Activated naive CD4-positive, alpha-beta T cell treated with anti-CD3 and anti-CD28 coated beads, Interleukin-2, amount 50 U/mL, for 16 hours (primary cell): ENCODE measurements around the gene LIMK1.

ENCODE experiments used
- DNase-seq: peaks from one replicate; pipeline ENCODE4 v3.0.0-alpha.2; 2020

Gene LIMK1

DNA sequence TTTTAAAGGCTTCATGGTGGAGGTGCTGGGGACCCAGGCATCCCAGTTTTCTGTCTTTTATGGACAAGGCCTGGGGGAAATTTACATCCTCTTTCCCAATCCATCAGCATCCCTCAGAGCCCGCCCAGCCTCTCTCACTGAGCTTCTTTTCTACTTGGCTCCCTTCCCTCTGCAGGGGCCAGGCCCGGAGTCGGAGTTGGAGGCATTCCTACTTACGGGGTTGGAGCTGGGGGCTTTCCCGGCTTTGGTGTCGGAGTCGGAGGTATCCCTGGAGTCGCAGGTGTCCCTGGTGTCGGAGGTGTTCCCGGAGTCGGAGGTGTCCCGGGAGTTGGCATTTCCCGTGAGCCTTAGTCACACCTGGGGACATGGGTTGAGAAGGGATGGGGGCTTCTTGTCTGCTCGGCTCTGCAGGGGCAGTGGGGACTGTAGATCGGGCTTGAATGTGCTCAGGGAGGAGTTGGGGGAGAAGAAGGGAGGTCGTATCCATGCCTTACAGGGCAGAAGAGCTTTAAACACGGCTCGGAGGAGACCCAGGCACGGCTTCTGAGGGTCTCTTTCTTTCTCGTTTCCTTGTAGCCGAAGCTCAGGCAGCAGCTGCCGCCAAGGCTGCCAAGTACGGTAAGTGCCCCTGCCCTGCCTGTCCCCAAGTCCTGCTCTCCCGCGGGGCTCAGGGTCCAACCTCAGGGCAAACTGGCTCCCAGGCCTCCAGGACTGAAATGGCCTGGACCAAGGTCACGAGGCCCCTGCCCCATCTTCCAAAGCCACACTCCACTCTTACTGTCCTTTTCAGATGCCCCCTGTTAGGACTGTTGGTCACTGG is 27.3 kb upstream of the LIMK1 start:
- no peak for DNase-seq

GRCh38 chr7:74057216-74057925 is 26.2 kb upstream of the LIMK1 start:
- DNase-seq = no peak

- DNase-seq = no peak
These were observed 25.6 kb upstream of the LIMK1 start for GRCh38 chr7:74057987-74058386.

DNA sequence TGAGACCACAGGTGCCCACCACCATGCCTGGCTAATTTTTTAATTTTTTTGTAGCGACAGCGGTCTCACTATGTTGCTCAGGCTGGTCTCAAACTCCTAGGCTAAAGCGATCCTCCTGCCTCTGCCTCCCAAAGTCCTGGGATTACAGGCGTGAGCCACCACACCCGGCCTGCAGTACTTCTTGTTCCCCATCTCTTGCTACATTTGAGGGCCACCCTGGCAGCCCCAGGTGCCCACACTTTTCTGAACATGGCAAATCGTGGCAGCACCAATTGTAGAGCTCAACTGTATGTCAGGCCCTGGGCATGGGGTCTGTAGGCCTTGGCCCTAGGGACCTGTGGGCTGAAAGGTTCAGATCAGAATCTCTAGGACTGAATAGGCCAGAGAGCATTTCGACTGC is 25.1 kb upstream of the LIMK1 start:
- no peak for DNase-seq

- DNase-seq = no peak
These were observed 24.6 kb upstream of the LIMK1 start for GRCh38 chr7:74059037-74059436.

- DNase-seq = no peak
These were observed 23.7 kb upstream of the LIMK1 start for GRCh38 chr7:74059681-74060588.

- no peak for DNase-seq
These were observed 21.6 kb upstream of the LIMK1 start for GRCh38 chr7:74061840-74062539.

GRCh38 chr7:74063223-74063641 is 20.4 kb upstream of the LIMK1 start:
- DNase-seq = no peak

DNA sequence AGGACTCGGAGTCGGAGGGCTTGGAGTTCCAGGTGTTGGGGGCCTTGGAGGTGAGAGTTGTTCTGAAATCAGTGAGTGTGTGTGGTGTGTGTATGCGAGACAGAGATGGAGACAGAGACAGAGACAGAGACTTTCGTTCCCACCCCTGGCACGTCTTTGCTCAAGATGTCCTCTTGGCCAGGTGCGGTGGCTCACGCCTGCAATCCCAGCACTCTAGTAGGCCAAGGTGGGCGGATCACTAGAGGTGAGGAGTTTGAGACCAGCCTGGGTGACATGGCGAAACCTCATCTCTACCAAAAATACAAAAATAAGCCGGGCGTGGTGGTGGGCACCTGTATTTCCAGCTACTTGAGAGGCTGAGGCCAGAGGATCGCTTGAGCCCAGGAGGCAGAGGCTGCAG is 20.0 kb upstream of the LIMK1 start:
- no peak for DNase-seq

DNA sequence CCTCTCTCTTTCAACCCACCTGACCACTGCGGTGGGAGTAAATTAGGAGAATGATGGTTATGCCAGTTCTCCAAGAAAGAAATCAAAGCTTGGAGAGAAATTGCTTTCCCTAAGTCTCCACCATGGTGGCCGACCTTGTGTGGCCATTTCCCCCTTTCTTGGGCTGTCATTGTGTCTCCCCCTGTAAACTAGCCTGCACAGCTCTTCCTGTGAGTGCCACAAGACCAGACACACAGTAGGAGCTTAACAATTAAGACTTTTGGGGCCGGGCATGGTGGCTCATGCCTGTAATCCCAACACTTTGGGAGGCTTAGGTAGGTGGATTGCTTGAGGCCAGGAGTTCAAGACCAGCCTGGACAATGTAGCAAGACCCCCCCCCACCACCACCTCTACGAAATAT is 18.9 kb upstream of the LIMK1 start:
- DNase-seq = no peak

GRCh38 chr7:74066626-74067025 is 17.0 kb upstream of the LIMK1 start:
- DNase-seq = no peak

DNA sequence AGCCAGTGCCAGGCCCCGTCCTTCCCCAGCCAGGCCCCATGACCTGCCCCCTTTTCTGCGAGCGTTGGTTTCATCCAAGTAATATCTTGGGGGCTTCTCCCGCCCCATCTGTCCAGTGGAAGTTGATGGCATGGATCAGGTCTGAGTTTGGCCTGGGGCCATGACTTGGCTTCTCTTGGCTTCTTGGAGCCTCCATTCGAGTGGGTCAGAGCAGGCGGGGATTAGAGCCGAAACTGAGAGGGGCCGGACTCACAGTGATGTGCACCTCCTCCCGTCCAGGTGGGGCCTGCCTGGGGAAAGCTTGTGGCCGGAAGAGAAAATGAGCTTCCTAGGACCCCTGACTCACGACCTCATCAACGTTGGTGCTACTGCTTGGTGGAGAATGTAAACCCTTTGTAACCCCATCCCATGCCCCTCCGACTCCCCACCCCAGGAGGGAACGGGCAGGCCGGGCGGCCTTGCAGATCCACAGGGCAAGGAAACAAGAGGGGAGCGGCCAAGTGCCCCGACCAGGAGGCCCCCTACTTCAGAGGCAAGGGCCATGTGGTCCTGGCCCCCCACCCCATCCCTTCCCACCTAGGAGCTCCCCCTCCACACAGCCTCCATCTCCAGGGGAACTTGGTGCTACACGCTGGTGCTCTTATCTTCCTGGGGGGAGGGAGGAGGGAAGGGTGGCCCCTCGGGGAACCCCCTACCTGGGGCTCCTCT is 15.1 kb upstream of the LIMK1 start:
- no peak for DNase-seq

DNA sequence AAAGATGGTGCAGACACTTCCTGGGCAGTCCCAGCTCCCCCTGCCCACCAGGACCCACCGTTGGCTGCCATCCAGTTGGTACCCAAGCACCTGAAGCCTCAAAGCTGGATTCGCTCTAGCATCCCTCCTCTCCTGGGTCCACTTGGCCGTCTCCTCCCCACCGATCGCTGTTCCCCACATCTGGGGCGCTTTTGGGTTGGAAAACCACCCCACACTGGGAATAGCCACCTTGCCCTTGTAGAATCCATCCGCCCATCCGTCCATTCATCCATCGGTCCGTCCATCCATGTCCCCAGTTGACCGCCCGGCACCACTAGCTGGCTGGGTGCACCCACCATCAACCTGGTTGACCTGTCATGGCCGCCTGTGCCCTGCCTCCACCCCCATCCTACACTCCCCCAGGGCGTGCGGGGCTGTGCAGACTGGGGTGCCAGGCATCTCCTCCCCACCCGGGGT is 14.5 kb upstream of the LIMK1 start:
- no peak for DNase-seq

- no peak for DNase-seq
These were observed 13.6 kb upstream of the LIMK1 start for GRCh38 chr7:74069790-74070618.

- no peak for DNase-seq
These were observed 13.0 kb upstream of the LIMK1 start for GRCh38 chr7:74070619-74070921.

- DNase-seq = no peak
These were observed 12.5 kb upstream of the LIMK1 start for GRCh38 chr7:74071121-74071520.

- DNase-seq = no peak
These were observed 8.8 kb upstream of the LIMK1 start for GRCh38 chr7:74074770-74075169.

DNA sequence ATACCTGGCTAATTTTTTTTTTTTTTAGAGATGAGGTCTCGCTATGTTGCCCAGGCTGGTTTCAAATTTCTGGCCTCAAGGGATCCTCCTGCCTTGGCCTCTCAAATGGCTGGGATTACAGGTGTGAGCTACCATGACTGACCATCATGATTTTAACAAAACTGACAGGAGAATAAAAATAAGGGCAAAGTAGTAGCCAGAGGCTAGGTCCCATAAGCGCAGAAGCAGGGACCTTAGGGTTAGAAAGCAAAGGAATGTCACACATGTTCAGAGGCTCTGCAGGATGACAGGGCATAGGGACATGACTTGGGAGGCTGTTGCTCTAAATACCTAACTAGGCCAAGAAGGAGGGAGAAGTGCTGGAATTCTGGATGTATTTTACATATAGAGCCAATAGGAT is 5.1 kb upstream of the LIMK1 start:
- DNase-seq = no peak

DNA sequence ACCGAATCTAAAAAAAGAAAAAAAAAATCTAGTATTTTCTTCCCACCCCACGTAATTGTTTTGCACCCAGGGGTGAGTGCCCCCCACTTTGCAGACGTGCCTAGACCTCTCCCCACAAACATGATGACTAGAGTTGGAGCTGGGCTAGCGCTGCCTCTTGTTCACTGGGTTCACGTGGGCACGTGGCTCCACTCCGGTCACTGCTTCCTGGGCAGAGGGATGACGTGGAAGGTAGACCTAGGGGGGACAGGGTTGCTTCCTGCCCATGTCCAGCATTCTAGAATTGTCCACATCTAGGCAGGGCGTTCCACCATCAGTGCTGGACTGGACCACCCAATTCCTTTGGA is 861 bp upstream of the LIMK1 start:
- no peak for DNase-seq

- peak; percentile 28 for DNase-seq
These were observed 521 bp downstream of the LIMK1 start for GRCh38 chr7:74083928-74084721.
